DOHH2 (cell line): ENCODE results near the gene GRIK2.

ENCODE experiments used
- H3F3A ChIP-seq: fragments of 200-600 bp; sonication (generic), shearing (Covaris generic); 2 replicates; pipeline ENCODE4 v1.6.0; 2016; ENCODE audit warnings: antibody characterized with exemption, mild to moderate bottlenecking; ENCODE audit not compliant: control insufficient read depth, insufficient read depth
- H3K27ac ChIP-seq: fragments of 200-600 bp; sonication (generic); 2 replicates; pipeline ENCODE4 v1.5.1; 2014; ENCODE audit warnings: low read depth, mild to moderate bottlenecking, low read length, moderate library complexity
- H3K27me3 ChIP-seq: fragments of 200-600 bp; sonication (generic); 2 replicates; pipeline ENCODE4 v1.6.1; 2014; ENCODE audit warnings: mild to moderate bottlenecking, low read length, mixed read lengths; ENCODE audit not compliant: control insufficient read depth
- H3K36me3 ChIP-seq: fragments of 200-600 bp; sonication (generic); 2 replicates; pipeline ENCODE4 v1.6.1; 2014; ENCODE audit warnings: mild to moderate bottlenecking, low read length, moderate library complexity, mixed read lengths; ENCODE audit not compliant: control insufficient read depth
- H3K4me1 ChIP-seq: fragments of 200-600 bp; sonication (generic); 2 replicates; pipeline ENCODE4 v1.6.1; 2014; ENCODE audit warnings: mild to moderate bottlenecking, low read length, mixed read lengths; ENCODE audit not compliant: control insufficient read depth
- H3K4me2 ChIP-seq: fragments of 200-600 bp; sonication (generic); 2 replicates; pipeline ENCODE4 v1.6.0; 2014; ENCODE audit warnings: mild to moderate bottlenecking, low read length, moderate library complexity
- H3K4me3 ChIP-seq: fragments of 200-600 bp; sonication (generic); 2 replicates; pipeline ENCODE4 v1.5.1; 2014; ENCODE audit warnings: mild to moderate bottlenecking, low read length, mixed read lengths
- H3K79me2 ChIP-seq: fragments of 200-600 bp; sonication (generic); 2 replicates; pipeline ENCODE4 v1.6.1; 2014; ENCODE audit warnings: mild to moderate bottlenecking, low read length, mixed read lengths; ENCODE audit not compliant: control insufficient read depth
- H3K9me2 ChIP-seq: fragments of 200-600 bp; sonication (generic); replicated peaks from 2 replicates; pipeline ENCODE4 v1.6.1; 2014; ENCODE audit warnings: mild to moderate bottlenecking, low read length, mixed read lengths; ENCODE audit not compliant: control insufficient read depth
- H3K9me3 ChIP-seq: fragments of 200-600 bp; sonication (generic); 2 replicates; pipeline ENCODE4 v1.6.1; 2014; ENCODE audit warnings: antibody characterized with exemption, low read length, mixed read lengths; ENCODE audit not compliant: control insufficient read depth, insufficient read depth
- H4K20me1 ChIP-seq: fragments of 200-600 bp; sonication (generic); 2 replicates; pipeline ENCODE4 v1.6.0; 2014; ENCODE audit warnings: low read depth, mild to moderate bottlenecking, antibody characterized with exemption, low read length, moderate library complexity; ENCODE audit not compliant: control insufficient read depth, insufficient read depth
- EZH2phosphoT487 ChIP-seq: fragments of 200-600 bp; sonication (generic); IDR thresholded peaks from 2 replicates; pipeline ENCODE4 v1.6.1; 2017; ENCODE audit warnings: borderline replicate concordance, mild to moderate bottlenecking, antibody characterized with exemption, low read length, moderate library complexity, mixed read lengths
- TF ChIP-seq, protein P1 (sequence below): fragments of 200-600 bp; sonication (generic); IDR thresholded peaks from one replicate; pipeline ENCODE4 v1.5.1; 2014; ENCODE audit warnings: antibody characterized with exemption, mild to moderate bottlenecking, low read depth, low read length; ENCODE audit not compliant: poor library complexity, severe bottlenecking

The GRIK2 gene

DNA sequence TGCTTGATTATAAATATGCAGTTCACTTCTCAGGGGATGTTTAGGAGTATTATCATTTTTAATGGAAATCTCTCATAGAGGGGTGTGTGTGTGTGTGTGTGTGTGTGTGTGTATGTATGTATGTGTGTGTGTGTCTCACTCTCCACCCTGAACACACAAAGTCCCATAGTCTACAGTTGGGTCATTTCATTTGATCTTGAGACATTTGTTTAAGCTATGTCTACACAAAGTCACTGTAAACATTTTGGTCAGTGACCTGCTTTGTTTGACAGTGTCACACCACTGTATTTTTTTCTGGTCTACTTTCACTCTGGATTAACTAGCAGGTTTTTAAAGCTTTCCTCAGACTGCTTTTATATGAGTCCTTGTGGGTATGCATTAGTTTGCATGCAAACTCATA is 215.2 kb downstream of the GRIK2 start:
- no peaks in the 10 kb centered on the region for H3K4me1 ChIP-seq
- no peaks in the 10 kb centered on the region for H3K9me2 ChIP-seq
- no peaks in the 10 kb centered on the region for H4K20me1 ChIP-seq
- H3F3A ChIP-seq, result no peaks in the 10 kb centered on the region
- no peaks in the 10 kb centered on the region for H3K79me2 ChIP-seq
- no peak overlapping the region for H3K4me3 ChIP-seq
- H3K27me3 ChIP-seq, result no peaks in the 10 kb centered on the region
- no peaks in the 10 kb centered on the region for H3K9me3 ChIP-seq
- no peaks in the 10 kb centered on the region for H3K36me3 ChIP-seq
- H3K4me2 ChIP-seq, result no peak overlapping the region
- TF ChIP-seq EZH2phosphoT487, result no peak
- TF ChIP-seq, protein P1, sequence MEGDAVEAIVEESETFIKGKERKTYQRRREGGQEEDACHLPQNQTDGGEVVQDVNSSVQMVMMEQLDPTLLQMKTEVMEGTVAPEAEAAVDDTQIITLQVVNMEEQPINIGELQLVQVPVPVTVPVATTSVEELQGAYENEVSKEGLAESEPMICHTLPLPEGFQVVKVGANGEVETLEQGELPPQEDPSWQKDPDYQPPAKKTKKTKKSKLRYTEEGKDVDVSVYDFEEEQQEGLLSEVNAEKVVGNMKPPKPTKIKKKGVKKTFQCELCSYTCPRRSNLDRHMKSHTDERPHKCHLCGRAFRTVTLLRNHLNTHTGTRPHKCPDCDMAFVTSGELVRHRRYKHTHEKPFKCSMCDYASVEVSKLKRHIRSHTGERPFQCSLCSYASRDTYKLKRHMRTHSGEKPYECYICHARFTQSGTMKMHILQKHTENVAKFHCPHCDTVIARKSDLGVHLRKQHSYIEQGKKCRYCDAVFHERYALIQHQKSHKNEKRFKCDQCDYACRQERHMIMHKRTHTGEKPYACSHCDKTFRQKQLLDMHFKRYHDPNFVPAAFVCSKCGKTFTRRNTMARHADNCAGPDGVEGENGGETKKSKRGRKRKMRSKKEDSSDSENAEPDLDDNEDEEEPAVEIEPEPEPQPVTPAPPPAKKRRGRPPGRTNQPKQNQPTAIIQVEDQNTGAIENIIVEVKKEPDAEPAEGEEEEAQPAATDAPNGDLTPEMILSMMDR, result no peak
- no peak overlapping the region for H3K27ac ChIP-seq

DNA sequence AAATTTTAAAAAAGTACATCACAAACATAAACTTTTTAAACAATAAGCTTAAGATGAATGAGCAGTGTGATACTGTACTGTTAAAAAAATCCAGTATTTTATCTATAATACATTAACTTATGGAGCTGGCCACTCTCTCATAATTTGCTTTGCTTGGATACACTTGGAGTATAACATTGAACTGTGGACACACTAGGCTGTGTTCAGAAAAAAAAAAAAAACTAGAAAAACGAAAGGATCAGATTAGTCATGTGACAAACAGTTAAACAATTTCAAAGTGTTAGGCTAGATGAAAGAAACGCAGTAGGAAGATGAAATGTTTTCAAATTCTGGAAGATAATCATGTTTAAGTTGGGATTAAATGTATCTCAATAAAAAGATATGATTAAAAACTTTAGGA is 220.0 kb downstream of the GRIK2 start:
- Histone ChIP-seq H3F3A (no peaks in the 10 kb centered on the region), H3K36me3 (no peaks in the 10 kb centered on the region), H3K79me2 (no peaks in the 10 kb centered on the region)

DNA sequence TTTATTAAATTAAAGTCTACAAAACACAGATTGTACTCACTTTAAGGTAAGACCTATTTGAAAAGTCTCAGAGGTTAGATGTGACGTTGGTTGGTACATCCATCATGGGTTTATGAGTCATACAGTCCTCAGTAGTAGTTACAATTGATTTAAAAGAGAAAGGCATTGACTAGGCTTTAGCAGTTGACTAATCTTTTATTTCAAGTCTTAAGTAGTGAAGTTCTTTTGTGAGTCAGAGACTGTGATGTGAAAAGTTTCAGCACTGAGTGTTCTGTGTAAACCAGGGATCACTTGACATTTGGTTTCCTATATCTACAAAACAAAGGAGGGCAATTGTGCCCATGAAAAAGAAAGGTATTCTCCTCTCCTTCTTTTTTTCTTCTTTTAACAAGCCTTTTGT is 221.3 kb downstream of the GRIK2 start:
- no peak for TF ChIP-seq EZH2phosphoT487
- TF ChIP-seq, protein P1, result no peak
- Histone ChIP-seq H3K4me3 (no peak overlapping the region), H3K9me3 (no peaks in the 10 kb centered on the region), H3K27ac (no peak overlapping the region), H3K27me3 (no peaks in the 10 kb centered on the region), H3K9me2 (no peaks in the 10 kb centered on the region), H3K4me2 (no peak overlapping the region), H3F3A (no peaks in the 10 kb centered on the region), H4K20me1 (no peaks in the 10 kb centered on the region), H3K79me2 (no peaks in the 10 kb centered on the region), H3K4me1 (no peaks in the 10 kb centered on the region), H3K36me3 (no peaks in the 10 kb centered on the region)

More for the DNA sequence above, 220.0 kb downstream of the GRIK2 start:
- Histone ChIP-seq H3K4me1 (no peaks in the 10 kb centered on the region), H3K4me3 (no peak overlapping the region), H3K27me3 (no peaks in the 10 kb centered on the region), H3K9me2 (no peaks in the 10 kb centered on the region), H3K27ac (no peak overlapping the region), H4K20me1 (no peaks in the 10 kb centered on the region), H3K9me3 (no peaks in the 10 kb centered on the region), H3K4me2 (no peak overlapping the region)
- TF ChIP-seq, protein P1, result no peak

DNA sequence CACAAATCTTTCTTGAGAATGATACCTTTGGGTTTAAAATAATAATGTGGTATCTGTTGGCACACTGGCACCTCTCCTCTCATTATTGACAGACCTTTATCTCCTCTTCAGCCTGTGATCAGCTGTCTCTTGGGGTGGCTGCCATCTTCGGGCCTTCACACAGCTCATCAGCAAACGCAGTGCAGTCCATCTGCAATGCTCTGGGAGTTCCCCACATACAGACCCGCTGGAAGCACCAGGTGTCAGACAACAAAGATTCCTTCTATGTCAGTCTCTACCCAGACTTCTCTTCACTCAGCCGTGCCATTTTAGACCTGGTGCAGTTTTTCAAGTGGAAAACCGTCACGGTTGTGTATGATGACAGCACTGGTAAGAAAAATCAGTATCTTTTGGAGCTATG is 232.8 kb downstream of the GRIK2 start:
- no peak overlapping the region for H3K4me3 ChIP-seq
- no peaks in the 10 kb centered on the region for H3K4me1 ChIP-seq
- no peak overlapping the region for H3K27ac ChIP-seq
- H3K4me2 ChIP-seq, result no peak overlapping the region
- H3F3A ChIP-seq, result no peaks in the 10 kb centered on the region
- no peaks in the 10 kb centered on the region for H3K27me3 ChIP-seq
- TF ChIP-seq, protein P1, result no peak
- no peak for TF ChIP-seq EZH2phosphoT487
- no peaks in the 10 kb centered on the region for H3K9me3 ChIP-seq
- H4K20me1 ChIP-seq, result no peaks in the 10 kb centered on the region
- H3K36me3 ChIP-seq, result no peaks in the 10 kb centered on the region
- no peaks in the 10 kb centered on the region for H3K9me2 ChIP-seq
- no peaks in the 10 kb centered on the region for H3K79me2 ChIP-seq
